Measurements from ENCODE around the gene RANGAP1. TPM values are rescaled to one million over a fixed set of nuclear protein-coding genes. Genes with fewer than 3 reads are reported as not detected.

Gene RANGAP1
- total and polyA plus RNA-seq, 2 of the 13 experiments (the other 11 are each of a cell fraction or from before 2014, with no cell fraction given) = 51.8 to 83.9 TPM

GRCh38 chr22:41286639-41287091 lies 678 bp upstream of the RANGAP1 start (continued):
- TF ChIP-seq ZNF580 (CRISPR knock-in tag; IDR thresholded peaks at IDR 0.05; ENCODE audit: borderline replicate concordance, low read depth) = no peak
- no peak for TF ChIP-seq ATF5 (CRISPR knock-in tag; IDR thresholded peaks at IDR 0.05; ENCODE audit: low read depth)
- no peak for TF ChIP-seq FOXA3 (CRISPR knock-in tag; IDR thresholded peaks at IDR 0.05)
- TF ChIP-seq ZNF260 (CRISPR knock-in tag; IDR thresholded peaks at IDR 0.05; ENCODE audit: borderline replicate concordance, low read depth) = no peak
- TF ChIP-seq, protein P1, sequence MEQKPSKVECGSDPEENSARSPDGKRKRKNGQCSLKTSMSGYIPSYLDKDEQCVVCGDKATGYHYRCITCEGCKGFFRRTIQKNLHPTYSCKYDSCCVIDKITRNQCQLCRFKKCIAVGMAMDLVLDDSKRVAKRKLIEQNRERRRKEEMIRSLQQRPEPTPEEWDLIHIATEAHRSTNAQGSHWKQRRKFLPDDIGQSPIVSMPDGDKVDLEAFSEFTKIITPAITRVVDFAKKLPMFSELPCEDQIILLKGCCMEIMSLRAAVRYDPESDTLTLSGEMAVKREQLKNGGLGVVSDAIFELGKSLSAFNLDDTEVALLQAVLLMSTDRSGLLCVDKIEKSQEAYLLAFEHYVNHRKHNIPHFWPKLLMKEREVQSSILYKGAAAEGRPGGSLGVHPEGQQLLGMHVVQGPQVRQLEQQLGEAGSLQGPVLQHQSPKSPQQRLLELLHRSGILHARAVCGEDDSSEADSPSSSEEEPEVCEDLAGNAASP (CRISPR knock-in tag; IDR thresholded peaks at IDR 0.05; ENCODE audit: borderline replicate concordance) = peak; percentile 11; the same call in 1 of the 2 replicates
- TF ChIP-seq RFX3 (CRISPR knock-in tag; IDR thresholded peaks at IDR 0.05) = 0 out of 2 replicates have a peak, but pooled peaks have one; percentile 6
- TF ChIP-seq MED8 (CRISPR knock-in tag; IDR thresholded peaks at IDR 0.05; ENCODE audit: insufficient replicate concordance) = no peak
- no peak for TF ChIP-seq ZNF282 (IDR thresholded peaks at IDR 0.05; ENCODE audit: partially characterized antibody)
- no peak for TF ChIP-seq SIX4 (CRISPR knock-in tag; IDR thresholded peaks at IDR 0.05)
- TF ChIP-seq NR3C1 (CRISPR knock-in tag; IDR thresholded peaks at IDR 0.05) = no peak
- TF ChIP-seq ZNF335 (CRISPR knock-in tag; IDR thresholded peaks at IDR 0.05) = no peak; the same call in 1 of the 2 replicates
- no peak for TF ChIP-seq ZNF543 (CRISPR knock-in tag; IDR thresholded peaks at IDR 0.05)
- no peak for TF ChIP-seq SNAI1 (CRISPR knock-in tag; IDR thresholded peaks at IDR 0.05; ENCODE audit: borderline replicate concordance)
- no peak for TF ChIP-seq SRSF1 (optimal IDR thresholded peaks at IDR 0.05; ENCODE audit: low read depth, low read length)
- TF ChIP-seq RNF2 (conservative IDR thresholded peaks at IDR 0.05; ENCODE audit: low read depth) = no peak
- TF ChIP-seq TIGD3 (CRISPR knock-in tag; IDR thresholded peaks at IDR 0.05; ENCODE audit: borderline replicate concordance) = no peak
- TF ChIP-seq ZFP36L2 (CRISPR knock-in tag; IDR thresholded peaks at IDR 0.05) = no peak
- no peak for TF ChIP-seq ZBTB49 (CRISPR knock-in tag; IDR thresholded peaks at IDR 0.05; ENCODE audit: borderline replicate concordance)
- TF ChIP-seq ZNF878 (CRISPR knock-in tag; IDR thresholded peaks at IDR 0.05) = no peak
- TF ChIP-seq ZNF720 (CRISPR knock-in tag; IDR thresholded peaks at IDR 0.05) = no peak
- no peak for TF ChIP-seq NFE2 (CRISPR knock-in tag; IDR thresholded peaks at IDR 0.05)
- no peak for TF ChIP-seq FOXO1 (CRISPR knock-in tag; IDR thresholded peaks at IDR 0.05)
- TF ChIP-seq SSRP1 (CRISPR knock-in tag; IDR thresholded peaks at IDR 0.05) = no peak
- TF ChIP-seq, protein P2, sequence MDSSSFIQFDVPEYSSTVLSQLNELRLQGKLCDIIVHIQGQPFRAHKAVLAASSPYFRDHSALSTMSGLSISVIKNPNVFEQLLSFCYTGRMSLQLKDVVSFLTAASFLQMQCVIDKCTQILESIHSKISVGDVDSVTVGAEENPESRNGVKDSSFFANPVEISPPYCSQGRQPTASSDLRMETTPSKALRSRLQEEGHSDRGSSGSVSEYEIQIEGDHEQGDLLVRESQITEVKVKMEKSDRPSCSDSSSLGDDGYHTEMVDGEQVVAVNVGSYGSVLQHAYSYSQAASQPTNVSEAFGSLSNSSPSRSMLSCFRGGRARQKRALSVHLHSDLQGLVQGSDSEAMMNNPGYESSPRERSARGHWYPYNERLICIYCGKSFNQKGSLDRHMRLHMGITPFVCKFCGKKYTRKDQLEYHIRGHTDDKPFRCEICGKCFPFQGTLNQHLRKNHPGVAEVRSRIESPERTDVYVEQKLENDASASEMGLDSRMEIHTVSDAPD (CRISPR knock-in tag; IDR thresholded peaks at IDR 0.05) = no peak
- TF ChIP-seq TCF12 (IDR thresholded peaks at IDR 0.05) = no peak
- no peak for TF ChIP-seq TCF12 (CRISPR knock-in tag; IDR thresholded peaks at IDR 0.05)
